ENCODE data around the gene CD69.

CD69 gene

GRCh38 chr12:9795945-9796344, 35.2 kb upstream of the CD69 start:
- Histone ChIP-seq H3K27ac (ENCODE audit: insufficient read depth, low read length, poor library complexity, severe bottlenecking) (no peak overlapping the region), H3K4me3 (ENCODE audit: insufficient read depth, low read depth, low read length, poor library complexity, severe bottlenecking) (no peak overlapping the region), H3K36me3 (ENCODE audit: control insufficient read depth, insufficient read depth, low read length) (no peaks in the 10 kb centered on the region), H3K9me3 (ENCODE audit: control insufficient read depth, low read length) (no peaks in the 10 kb centered on the region), H3K27me3 (replicated peaks; ENCODE audit: control insufficient read depth, insufficient read depth, low read length, poor library complexity, severe bottlenecking) (no peaks in the 10 kb centered on the region), H3K4me1 (ENCODE audit: control insufficient read depth, insufficient read depth, low read length, poor library complexity, severe bottlenecking) (peaks cover 43% of the 10 kb centered on the region)
- DNase-seq, result no peak

- H3K4me1 ChIP-seq (ENCODE audit: control insufficient read depth, insufficient read depth, low read length, poor library complexity, severe bottlenecking), result peaks cover 43% of the 10 kb centered on the region
- H3K4me3 ChIP-seq (ENCODE audit: insufficient read depth, low read depth, low read length, poor library complexity, severe bottlenecking), result no peak overlapping the region
- no peaks in the 10 kb centered on the region for H3K27me3 ChIP-seq (replicated peaks; ENCODE audit: control insufficient read depth, insufficient read depth, low read length, poor library complexity, severe bottlenecking)
- no peak for DNase-seq
- H3K27ac ChIP-seq (ENCODE audit: insufficient read depth, low read length, poor library complexity, severe bottlenecking), result no peak overlapping the region
- H3K36me3 ChIP-seq (ENCODE audit: control insufficient read depth, insufficient read depth, low read length), result no peaks in the 10 kb centered on the region
- H3K9me3 ChIP-seq (ENCODE audit: control insufficient read depth, low read length), result no peaks in the 10 kb centered on the region
These were observed 33.9 kb upstream of the CD69 start for GRCh38 chr12:9794484-9795093.

- Histone ChIP-seq H3K27me3 (replicated peaks; ENCODE audit: control insufficient read depth, insufficient read depth, low read length, poor library complexity, severe bottlenecking) (no peaks in the 10 kb centered on the region), H3K4me1 (ENCODE audit: control insufficient read depth, insufficient read depth, low read length, poor library complexity, severe bottlenecking) (peaks cover 43% of the 10 kb centered on the region), H3K36me3 (ENCODE audit: control insufficient read depth, insufficient read depth, low read length) (no peaks in the 10 kb centered on the region), H3K4me3 (ENCODE audit: insufficient read depth, low read depth, low read length, poor library complexity, severe bottlenecking) (no peak overlapping the region), H3K27ac (ENCODE audit: insufficient read depth, low read length, poor library complexity, severe bottlenecking) (no peak overlapping the region), H3K9me3 (ENCODE audit: control insufficient read depth, low read length) (no peaks in the 10 kb centered on the region)
- no peak for DNase-seq
These were observed 33.2 kb upstream of the CD69 start for GRCh38 chr12:9793779-9794395.

DNA sequence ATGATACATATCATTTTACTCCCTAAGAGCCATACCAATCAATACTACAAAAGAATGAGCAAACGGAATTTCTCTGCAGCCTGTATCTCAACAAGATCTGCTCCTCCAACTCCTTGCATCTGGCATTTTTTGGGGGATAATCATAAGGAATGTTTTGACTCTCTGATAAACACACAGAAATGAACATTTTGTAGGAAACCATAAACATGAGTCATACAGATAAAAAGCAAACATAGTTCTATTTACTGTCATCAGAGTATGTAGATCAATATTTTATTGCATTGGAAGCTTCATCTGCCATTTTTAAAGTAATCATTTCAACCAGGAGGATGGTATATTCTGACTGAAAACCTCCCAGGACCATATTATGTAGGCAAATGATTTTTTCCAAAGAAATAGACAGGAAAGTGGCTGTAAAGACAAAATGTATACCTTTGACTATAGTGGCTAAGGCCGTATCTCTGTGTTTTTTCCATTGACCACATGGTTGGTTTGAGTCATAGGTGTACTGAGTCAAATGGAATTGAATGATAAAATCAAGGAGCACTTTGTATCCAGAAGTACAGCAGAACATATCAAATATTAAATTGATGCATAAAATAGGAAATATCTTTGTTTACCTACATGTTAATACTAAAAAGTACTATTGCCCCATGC, 32.4 kb upstream of the CD69 start:
- H3K27ac ChIP-seq (ENCODE audit: insufficient read depth, low read length, poor library complexity, severe bottlenecking), result no peak overlapping the region
- no peak for DNase-seq

DNA sequence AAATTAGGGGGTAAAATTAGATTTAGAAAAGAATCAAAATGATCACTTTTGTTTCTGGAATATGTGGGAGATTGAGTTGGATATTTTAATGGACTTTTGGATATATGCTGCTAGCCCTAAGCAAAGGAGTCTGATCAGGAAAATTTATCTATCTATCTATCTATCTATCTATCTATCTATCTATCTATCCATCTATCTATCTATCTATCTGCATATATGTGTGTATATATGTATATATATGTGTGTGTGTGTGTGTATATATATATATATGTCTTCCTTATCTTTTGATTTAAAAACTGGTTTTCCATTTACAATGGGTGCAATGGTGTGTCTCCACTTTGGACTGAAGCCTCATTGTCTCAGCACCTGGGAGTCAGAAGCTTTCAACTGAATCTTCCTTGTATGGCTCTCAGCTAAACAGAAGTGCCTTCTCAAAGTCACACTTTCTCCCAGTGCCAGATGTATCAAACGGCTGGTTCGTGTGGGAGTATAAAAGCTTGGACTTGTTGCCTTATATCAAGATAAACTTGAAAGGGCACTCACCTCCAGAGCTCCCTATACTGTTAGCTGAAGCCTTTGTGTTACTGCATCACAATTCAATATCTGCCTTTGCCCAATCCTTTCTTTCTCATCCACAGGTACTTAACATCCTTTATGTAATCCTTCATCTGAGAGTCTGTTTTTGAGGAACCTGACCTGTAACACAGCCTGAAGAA, 31.6 kb upstream of the CD69 start:
- H3K4me3 ChIP-seq (ENCODE audit: insufficient read depth, low read depth, low read length, poor library complexity, severe bottlenecking), result no peak overlapping the region
- no peaks in the 10 kb centered on the region for H3K27me3 ChIP-seq (replicated peaks; ENCODE audit: control insufficient read depth, insufficient read depth, low read length, poor library complexity, severe bottlenecking)
- no peaks in the 10 kb centered on the region for H3K9me3 ChIP-seq (ENCODE audit: control insufficient read depth, low read length)
- DNase-seq, result no peak
- H3K4me1 ChIP-seq (ENCODE audit: control insufficient read depth, insufficient read depth, low read length, poor library complexity, severe bottlenecking), result peaks cover 34% of the 10 kb centered on the region
- no peak overlapping the region for H3K27ac ChIP-seq (ENCODE audit: insufficient read depth, low read length, poor library complexity, severe bottlenecking)
- no peaks in the 10 kb centered on the region for H3K36me3 ChIP-seq (ENCODE audit: control insufficient read depth, insufficient read depth, low read length)

More for the DNA sequence above, 32.4 kb upstream of the CD69 start:
- no peaks in the 10 kb centered on the region for H3K36me3 ChIP-seq (ENCODE audit: control insufficient read depth, insufficient read depth, low read length)
- H3K4me3 ChIP-seq (ENCODE audit: insufficient read depth, low read depth, low read length, poor library complexity, severe bottlenecking), result no peak overlapping the region
- H3K4me1 ChIP-seq (ENCODE audit: control insufficient read depth, insufficient read depth, low read length, poor library complexity, severe bottlenecking), result peaks cover 42% of the 10 kb centered on the region
- H3K27me3 ChIP-seq (replicated peaks; ENCODE audit: control insufficient read depth, insufficient read depth, low read length, poor library complexity, severe bottlenecking), result no peaks in the 10 kb centered on the region
- H3K9me3 ChIP-seq (ENCODE audit: control insufficient read depth, low read length), result no peaks in the 10 kb centered on the region

DNA sequence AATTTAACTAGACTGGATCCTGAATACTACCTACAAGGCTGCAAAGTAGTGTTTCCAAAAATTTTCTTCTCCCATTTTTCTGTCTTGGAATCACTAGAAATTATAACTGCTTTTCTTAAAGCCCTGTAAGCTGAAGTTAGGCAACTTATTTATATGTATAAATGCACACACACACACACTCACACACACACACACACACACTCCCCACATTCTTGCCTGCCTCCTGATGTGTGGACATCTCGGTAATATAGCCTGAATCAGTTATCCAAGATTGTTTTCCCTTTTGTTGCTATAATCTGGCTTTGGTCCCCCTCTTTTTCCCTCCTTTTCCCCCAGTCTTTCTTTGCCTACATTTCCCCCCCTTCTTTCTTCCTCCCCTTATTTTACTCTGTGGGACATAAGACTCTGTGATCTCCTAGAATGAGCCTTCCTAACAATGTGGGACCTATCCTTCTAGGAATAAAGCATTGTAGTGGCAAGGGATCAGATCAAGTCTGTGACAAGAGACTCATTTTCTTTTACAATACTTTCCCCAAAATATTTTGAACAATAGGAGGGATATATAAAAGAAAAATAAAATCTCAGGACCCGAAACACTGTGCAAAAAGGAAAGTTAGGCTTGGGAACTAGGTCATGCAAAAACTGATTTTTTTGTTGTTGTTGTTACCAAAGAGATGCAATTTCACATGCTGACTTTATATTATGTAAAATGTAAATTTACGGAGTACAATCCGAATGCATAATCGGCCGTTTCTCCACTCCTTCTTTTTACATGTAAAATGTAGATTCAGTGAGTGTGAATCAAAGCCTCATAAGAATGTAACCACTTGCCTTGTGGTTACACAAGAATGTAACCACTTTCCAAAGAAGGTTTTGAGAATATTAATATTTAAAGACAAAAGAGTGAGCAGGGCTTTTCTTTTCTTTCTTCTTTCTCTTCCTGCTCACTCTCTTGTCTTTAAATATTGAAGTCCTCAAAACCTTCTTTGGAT, 26.3 kb upstream of the CD69 start:
- DNase-seq, result no peak
- Histone ChIP-seq H3K27me3 (replicated peaks; ENCODE audit: control insufficient read depth, insufficient read depth, low read length, poor library complexity, severe bottlenecking) (no peaks in the 10 kb centered on the region), H3K9me3 (ENCODE audit: control insufficient read depth, low read length) (no peaks in the 10 kb centered on the region), H3K4me3 (ENCODE audit: insufficient read depth, low read depth, low read length, poor library complexity, severe bottlenecking) (no peak overlapping the region), H3K36me3 (ENCODE audit: control insufficient read depth, insufficient read depth, low read length) (no peaks in the 10 kb centered on the region), H3K27ac (ENCODE audit: insufficient read depth, low read length, poor library complexity, severe bottlenecking) (no peak overlapping the region), H3K4me1 (ENCODE audit: control insufficient read depth, insufficient read depth, low read length, poor library complexity, severe bottlenecking) (no peaks in the 10 kb centered on the region)

DNA sequence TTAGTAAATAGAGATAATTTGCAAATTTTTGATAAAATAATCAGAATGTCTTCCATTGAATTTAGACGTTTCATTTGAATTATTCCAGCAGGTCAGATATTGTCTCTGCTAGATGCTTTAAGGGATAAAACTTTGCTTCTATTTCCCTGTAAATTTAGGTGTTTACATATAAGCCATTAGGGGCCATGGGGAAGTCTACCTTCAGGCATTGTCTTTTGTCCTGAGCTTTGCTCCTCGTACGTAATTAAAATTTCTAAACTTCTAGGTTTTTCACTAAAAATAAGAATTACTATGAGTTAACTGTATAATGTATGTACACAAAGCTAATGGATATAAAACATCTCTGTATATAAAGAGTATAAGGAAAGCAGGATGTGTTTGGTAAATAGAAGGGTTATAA, 24.1 kb upstream of the CD69 start:
- DNase-seq, result no peak
- no peaks in the 10 kb centered on the region for H3K27me3 ChIP-seq (replicated peaks; ENCODE audit: control insufficient read depth, insufficient read depth, low read length, poor library complexity, severe bottlenecking)
- no peak overlapping the region for H3K27ac ChIP-seq (ENCODE audit: insufficient read depth, low read length, poor library complexity, severe bottlenecking)
- H3K36me3 ChIP-seq (ENCODE audit: control insufficient read depth, insufficient read depth, low read length), result no peaks in the 10 kb centered on the region
- no peak overlapping the region for H3K4me3 ChIP-seq (ENCODE audit: insufficient read depth, low read depth, low read length, poor library complexity, severe bottlenecking)
- no peaks in the 10 kb centered on the region for H3K9me3 ChIP-seq (ENCODE audit: control insufficient read depth, low read length)
- H3K4me1 ChIP-seq (ENCODE audit: control insufficient read depth, insufficient read depth, low read length, poor library complexity, severe bottlenecking), result no peaks in the 10 kb centered on the region

DNA sequence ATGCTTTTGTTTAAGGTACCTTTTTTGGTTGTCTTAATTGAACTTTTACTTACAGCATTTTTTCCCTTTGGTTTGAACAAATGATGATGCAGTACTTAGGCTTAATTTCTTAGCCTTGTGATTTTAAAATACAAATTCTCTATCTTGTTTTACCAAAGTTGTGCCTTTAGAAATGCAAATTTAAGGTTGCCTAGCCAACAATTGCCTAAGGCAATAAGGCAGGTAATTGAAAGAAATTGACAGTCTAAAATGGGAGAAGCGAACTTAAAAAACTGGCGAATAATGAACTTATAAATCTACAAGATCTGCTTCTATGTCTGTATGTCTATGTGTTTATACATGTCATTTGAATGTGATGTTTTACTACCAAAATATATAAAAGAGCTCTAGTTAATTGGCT, 23.6 kb upstream of the CD69 start:
- Histone ChIP-seq H3K9me3 (ENCODE audit: control insufficient read depth, low read length) (no peaks in the 10 kb centered on the region), H3K27ac (ENCODE audit: insufficient read depth, low read length, poor library complexity, severe bottlenecking) (no peak overlapping the region)
- DNase-seq, result no peak

DNA sequence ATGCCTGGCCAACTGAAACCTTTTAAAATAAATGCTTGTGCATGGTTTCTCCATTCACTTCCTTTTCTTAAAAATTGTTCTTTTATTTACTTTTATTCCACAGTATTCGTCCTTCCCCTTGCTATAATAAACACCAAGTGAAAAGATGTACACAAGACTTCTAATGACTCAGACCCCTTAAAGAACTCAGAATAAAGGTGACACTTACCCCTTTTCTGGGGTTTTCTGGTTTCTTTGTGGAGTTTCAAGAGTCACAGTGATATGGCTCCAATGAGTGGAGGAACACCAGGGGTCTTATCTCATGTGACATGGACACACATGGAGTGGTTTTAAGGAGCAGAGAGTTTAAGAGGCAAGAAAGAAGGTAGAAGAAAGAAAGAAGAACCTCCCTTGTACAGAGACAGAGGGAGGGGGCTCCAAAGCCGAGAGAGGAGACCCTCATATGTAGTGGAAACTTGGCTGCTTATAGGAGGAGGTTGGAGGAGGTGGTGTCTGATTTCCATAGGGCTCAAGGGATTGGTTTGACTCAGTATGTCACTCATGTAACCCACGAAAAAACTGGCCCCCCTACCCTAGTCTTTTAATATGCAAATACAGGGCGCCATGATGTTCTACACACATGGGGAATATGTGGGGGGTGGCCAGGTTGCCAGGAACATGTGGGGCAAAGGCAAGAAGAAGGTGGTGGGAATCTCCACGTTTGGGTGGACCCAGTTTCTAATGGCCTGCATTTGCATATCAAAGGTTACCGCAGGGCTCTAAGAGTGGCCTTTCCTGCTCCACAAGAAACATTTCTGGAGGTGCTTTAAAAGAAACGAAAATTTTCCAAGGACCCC, 22.1 kb upstream of the CD69 start:
- Histone ChIP-seq H3K27me3 (replicated peaks; ENCODE audit: control insufficient read depth, insufficient read depth, low read length, poor library complexity, severe bottlenecking) (no peaks in the 10 kb centered on the region), H3K36me3 (ENCODE audit: control insufficient read depth, insufficient read depth, low read length) (no peaks in the 10 kb centered on the region), H3K9me3 (ENCODE audit: control insufficient read depth, low read length) (no peaks in the 10 kb centered on the region), H3K4me1 (ENCODE audit: control insufficient read depth, insufficient read depth, low read length, poor library complexity, severe bottlenecking) (no peaks in the 10 kb centered on the region), H3K27ac (ENCODE audit: insufficient read depth, low read length, poor library complexity, severe bottlenecking) (no peak overlapping the region), H3K4me3 (ENCODE audit: insufficient read depth, low read depth, low read length, poor library complexity, severe bottlenecking) (no peak overlapping the region)
- DNase-seq, result no peak

More for the DNA sequence above, 23.6 kb upstream of the CD69 start:
- no peaks in the 10 kb centered on the region for H3K36me3 ChIP-seq (ENCODE audit: control insufficient read depth, insufficient read depth, low read length)
- H3K27me3 ChIP-seq (replicated peaks; ENCODE audit: control insufficient read depth, insufficient read depth, low read length, poor library complexity, severe bottlenecking), result no peaks in the 10 kb centered on the region
- no peaks in the 10 kb centered on the region for H3K4me1 ChIP-seq (ENCODE audit: control insufficient read depth, insufficient read depth, low read length, poor library complexity, severe bottlenecking)
- H3K4me3 ChIP-seq (ENCODE audit: insufficient read depth, low read depth, low read length, poor library complexity, severe bottlenecking), result no peak overlapping the region
